ENCODE measurements around the gene SYT12.

- no peak for TF ChIP-seq CTCF (IDR thresholded peaks at IDR 0.05; ENCODE audit: extremely low read depth in 1 of 2, insufficient read depth in 1 of 2, low read depth in 1 of 2, low read length in 2 of 2)
- no peak for TF ChIP-seq FOS (IDR thresholded peaks at IDR 0.05; ENCODE audit: borderline replicate concordance, insufficient read depth, low read length)
- no peak for TF ChIP-seq EZH2 (IDR thresholded peaks at IDR 0.05; ENCODE audit: borderline replicate concordance, low read depth, low read length, severe bottlenecking)
- no peak for TF ChIP-seq JUN (IDR thresholded peaks at IDR 0.05; ENCODE audit: borderline replicate concordance, insufficient read depth, insufficient read length, low read depth)
- no peak for TF ChIP-seq POLR2A (IDR thresholded peaks at IDR 0.05; ENCODE audit: low read depth, low read length)
- no peak for TF ChIP-seq POLR2AphosphoS5 (IDR thresholded peaks at IDR 0.05; ENCODE audit: insufficient read depth, low read depth, low read length)
- TF ChIP-seq MAX (IDR thresholded peaks at IDR 0.05; ENCODE audit: insufficient read depth, insufficient read length): no peak
- TF ChIP-seq MYC (IDR thresholded peaks at IDR 0.05; ENCODE audit: low read depth, low read length): no peak
These were observed 7.9 kb upstream of the SYT12 start for GRCh38 chr11:67015048-67015447.
